Aorta (tissue), 5 donors: ENCODE results near the gene METAP1. TPM values are rescaled to one million over a fixed set of nuclear protein-coding genes. Genes with fewer than 3 reads are reported as not detected.

ENCODE experiments used
- ATAC-seq: fragments of 200-7000 bp; cut with Tn5 transposase; one replicate; pipeline ENCODE4 v1.9.1; 2022; ENCODE audit warnings: moderate library complexity; ENCODE audit not compliant: low FRiP score
- DNase-seq, 2 donors: peaks; one replicate each; pipeline ENCODE4 v3.0.0-alpha.2; 2020
- H3K27ac ChIP-seq, 2 donors: one replicate each; pipeline ENCODE4 v1.5.1; 2013; ENCODE audit warnings: low read length in 2 of 2, mild to moderate bottlenecking in 2 of 2, moderate library complexity in 2 of 2, control low read depth in 1 of 2, inconsistent platforms in 1 of 2, low read depth in 1 of 2
- H3K27me3 ChIP-seq, 2 donors: one replicate each; pipeline ENCODE4 v1.6.1; 2013; ENCODE audit warnings: control low read depth in 1 of 2, low read length in 1 of 2, mild to moderate bottlenecking in 1 of 2, moderate library complexity in 1 of 2; ENCODE audit not compliant: insufficient read depth in 2 of 2, control insufficient read depth in 1 of 2
- H3K36me3 ChIP-seq, 2 donors: one replicate each; pipeline ENCODE4 v1.6.1; 2013; ENCODE audit warnings: control low read depth in 1 of 2, low read length in 1 of 2, mild to moderate bottlenecking in 1 of 2; ENCODE audit not compliant: insufficient read depth in 2 of 2, control insufficient read depth in 1 of 2
- H3K4me1 ChIP-seq, 2 donors: one replicate each; pipeline ENCODE4 v1.6.1; 2013; ENCODE audit warnings: low read length in 2 of 2, control low read depth in 1 of 2, mild to moderate bottlenecking in 1 of 2, moderate library complexity in 1 of 2; ENCODE audit not compliant: insufficient read depth in 2 of 2, control insufficient read depth in 1 of 2
- H3K4me3 ChIP-seq, 2 donors: one replicate each; pipeline ENCODE4 v1.5.1; 2013; ENCODE audit warnings: low read length in 2 of 2, control low read depth in 1 of 2, mild to moderate bottlenecking in 1 of 2
- H3K9me3 ChIP-seq: one replicate; pipeline ENCODE4 v1.6.1; 2013; ENCODE audit warnings: mild to moderate bottlenecking, low read length; ENCODE audit not compliant: control insufficient read depth
- WGBS, 2 donors: extraction: QIAGEN DNeasy Blood & Tissue Kit; methylation state at CpG; one replicate each; pipeline ENCODE4 v1.1.7; 2013; 5-methylcytosine and 5-hydroxymethylcytosine counted together
- intact Hi-C, 2 donors: fragments of 100-400 bp; cut with DNase I; formaldehyde crosslinking; loops; one replicate each; pipeline versions ENCODE4 v1.14.2 to v1.15.0; 2022
- polyA plus RNA-seq, 2 donors: library from polyadenylated mRNA; stranded (reverse); fragments of 200-250 nt; gene quantifications; one replicate each; pipeline ENCODE4 v1.2.3, GENCODE V29; 2013
- total RNA-seq, 2 donors: library from RNA; stranded (reverse); fragmentation: NEBNext Ultra II Directional; extraction: Animal tissue kit (Norgen Biotek cat#: 25700); gene quantifications; one replicate each; pipeline ENCODE4 v1.2.1, GENCODE V29; 2021
- donor health status: healthy with polysubstance abuse.
- donor health status: Bipolar disorder and iron deficiency.
- donor health status: DM: no; HTN: no; CAD: no.
- donor health status: DM: no; HTN: no; CAD: no.
- donor health status: DM: yes; HTN: yes; CAD: no.

The METAP1 gene
- total and polyA plus RNA-seq, 4 donors = 40.2 to 61.4 (median 52.7) TPM

- DNase-seq (no peak), ATAC-seq (no peak)
- WGBS, 2 donors = 97 to 98% methylated on average over 39 of the region's 39 CpGs
- intact Hi-C loops = no loop called here
- no peaks in the 10 kb centered on the region for H3K27me3 ChIP-seq
- H3K9me3 ChIP-seq = no peaks in the 10 kb centered on the region
- H3K4me1 ChIP-seq = no peaks in the 10 kb centered on the region
- H3K27ac ChIP-seq = no peak overlapping the region
- H3K36me3 ChIP-seq = no peaks in the 10 kb centered on the region
- H3K4me3 ChIP-seq = no peak overlapping the region
These were observed 2.0 kb upstream of the METAP1 start for GRCh38 chr4:98993419-98994071.

- Histone ChIP-seq H3K9me3 (no peaks in the 10 kb centered on the region), H3K36me3 (no peaks in the 10 kb centered on the region), H3K27ac (peak overlapping the region; percentile 76 to 81), H3K27me3 (no peaks in the 10 kb centered on the region), H3K4me1 (no peaks in the 10 kb centered on the region), H3K4me3 (peak overlapping the region; percentile 12 to 56)
- DNase-seq (no peak), ATAC-seq (no peak)
- intact Hi-C loops = loop anchor here (5.0 kb wide), 5 partner anchors 52 to 468 kb away; partner anchors contain the start of gene EIF4E (in 2 of the 2)
- WGBS, 2 donors = 34 to 39% methylated on average over 17 of the region's 17 CpGs
These were observed 893 bp upstream of the METAP1 start for GRCh38 chr4:98994474-98995182.

GRCh38 chr4:98996056-98996764 lies 689 bp downstream of the METAP1 start:
- H3K9me3 ChIP-seq = no peaks in the 10 kb centered on the region

DNA sequence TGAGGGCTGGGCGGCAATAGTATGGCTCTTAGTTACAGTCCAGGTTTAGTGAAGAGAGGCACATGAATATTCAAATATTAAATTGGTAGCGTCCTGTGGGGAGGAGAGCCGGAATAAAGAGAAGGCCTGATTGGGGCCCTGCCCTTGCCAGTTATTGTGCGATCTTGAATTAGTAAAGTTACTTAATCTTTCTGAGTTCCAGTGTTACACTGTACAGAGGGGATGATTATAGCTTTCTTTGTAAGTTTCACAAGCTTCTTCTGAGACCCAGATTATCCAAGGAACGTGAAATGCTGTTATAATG lies 1.2 kb downstream of the METAP1 start:
- H3K4me3 ChIP-seq = peak overlapping the region; percentile 97 to 99
- no peaks in the 10 kb centered on the region for H3K9me3 ChIP-seq
- intact Hi-C loops = loop anchor here (5.0 kb wide), 5 partner anchors 54 to 466 kb away; partner anchors contain the start of gene EIF4E (in 2 of the 2)
- H3K4me1 ChIP-seq = no peaks in the 10 kb centered on the region
- WGBS, 2 donors = 48 to 54% methylated on average over 5 of the region's 5 CpGs
- no peaks in the 10 kb centered on the region for H3K27me3 ChIP-seq
- ATAC-seq (no peak), DNase-seq (no peak)
- peaks cover 0 to 2% of the 10 kb centered on the region in 2 donors for H3K36me3 ChIP-seq
- no peak overlapping the region for H3K27ac ChIP-seq

More at GRCh38 chr4:98996056-98996764, 689 bp downstream of the METAP1 start:
- ATAC-seq (no peak), DNase-seq (no peak)
- Histone ChIP-seq H3K27me3 (no peaks in the 10 kb centered on the region), H3K4me3 (peak overlapping the region; percentile 97 to 99), H3K4me1 (no peaks in the 10 kb centered on the region), H3K36me3 (peaks cover 0 to 2% of the 10 kb centered on the region in 2 donors), H3K27ac (peak overlapping the region in 1 of 2 donors; percentile 35)
- intact Hi-C loops = loop anchor here (5.0 kb wide), 5 partner anchors 54 to 466 kb away; partner anchors contain the start of gene EIF4E (in 2 of the 2)
- 0 to 1% methylated on average over 52 to 57 of the region's 57 CpGs for WGBS, 2 donors

DNA sequence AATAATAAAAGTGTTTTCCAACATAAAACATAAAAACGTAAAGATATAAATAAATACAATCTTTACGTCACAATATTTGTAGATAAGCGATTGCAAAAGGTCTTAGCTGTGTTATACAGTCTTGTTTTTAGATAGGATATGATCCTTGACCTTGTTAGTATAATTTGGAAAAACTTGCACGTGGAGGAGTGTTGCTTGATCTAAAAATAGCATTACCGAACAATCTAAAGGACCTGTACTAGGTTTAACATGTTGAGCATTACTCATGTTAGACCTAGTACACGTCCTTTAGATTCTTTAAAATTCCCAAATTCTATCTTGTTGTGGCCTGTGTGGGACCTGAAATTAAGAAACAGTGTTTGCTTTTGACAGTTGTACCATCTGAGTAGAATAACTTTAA lies 1.6 kb downstream of the METAP1 start:
- H3K9me3 ChIP-seq = no peaks in the 10 kb centered on the region
- DNase-seq (no peak), ATAC-seq (no peak)
- no peaks in the 10 kb centered on the region for H3K4me1 ChIP-seq
- H3K27ac ChIP-seq = no peak overlapping the region
- no peaks in the 10 kb centered on the region for H3K27me3 ChIP-seq
- H3K36me3 ChIP-seq = peaks cover 0 to 2% of the 10 kb centered on the region in 2 donors
- H3K4me3 ChIP-seq = no peak overlapping the region
- intact Hi-C loops = loop anchor here (5.0 kb wide), 5 partner anchors 55 to 465 kb away; partner anchors contain the start of gene EIF4E (in 2 of the 2)
- WGBS, 2 donors = 51 to 55% methylated on average over 6 of the region's 6 CpGs

DNA sequence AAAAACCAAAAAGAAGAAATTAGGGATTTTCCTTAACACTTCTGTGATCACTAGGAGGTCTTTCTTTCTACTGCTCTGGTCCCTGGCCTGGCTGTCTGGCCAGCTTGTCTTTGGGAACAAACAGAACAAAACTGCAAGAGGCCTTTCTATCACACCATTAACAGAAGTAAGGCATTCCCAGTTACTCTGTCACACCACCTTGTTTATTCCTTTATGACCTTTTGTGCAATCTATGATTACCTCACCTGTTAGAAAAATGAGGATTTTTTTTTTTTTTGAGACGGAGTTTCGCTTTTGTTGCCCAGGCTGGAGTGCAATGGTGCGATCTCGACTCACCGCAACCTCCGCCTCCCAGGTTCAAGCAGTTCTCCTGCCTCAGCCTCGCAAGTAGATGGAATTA lies 3.0 kb downstream of the METAP1 start:
- Histone ChIP-seq H3K27me3 (no peaks in the 10 kb centered on the region), H3K27ac (no peak overlapping the region), H3K36me3 (peaks cover 0 to 2% of the 10 kb centered on the region in 2 donors), H3K4me1 (no peaks in the 10 kb centered on the region), H3K9me3 (no peaks in the 10 kb centered on the region), H3K4me3 (no peak overlapping the region)
- intact Hi-C loops = loop anchor here (5.0 kb wide), 5 partner anchors 56 to 464 kb away; partner anchors contain the start of gene EIF4E (in 2 of the 2)
- ATAC-seq = no peak
- 95 to 99% methylated on average over 7 of the region's 7 CpGs for WGBS, 2 donors
- no peak for DNase-seq

DNA sequence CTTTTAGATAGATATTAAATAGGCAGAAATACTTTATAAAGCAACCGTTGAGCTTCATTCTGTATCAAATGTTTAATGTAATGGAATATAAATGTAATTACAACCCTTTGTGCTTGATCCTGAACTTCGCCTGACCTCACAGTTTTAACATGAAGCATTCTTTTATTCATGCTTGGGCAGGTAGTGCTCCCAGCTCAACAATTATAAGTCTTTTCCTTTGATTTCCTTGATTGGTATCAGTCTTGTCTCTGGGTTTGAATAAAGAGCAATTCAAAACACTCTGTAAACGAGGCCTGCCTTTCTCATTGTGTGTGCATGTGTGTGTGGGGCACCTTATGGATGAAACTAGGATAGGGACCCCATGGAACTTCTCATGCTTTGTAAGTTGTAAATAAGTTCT lies 6.8 kb downstream of the METAP1 start:
- Histone ChIP-seq H3K36me3 (peaks cover 0 to 2% of the 10 kb centered on the region in 2 donors), H3K27ac (no peak overlapping the region), H3K27me3 (no peaks in the 10 kb centered on the region), H3K9me3 (no peaks in the 10 kb centered on the region), H3K4me1 (no peaks in the 10 kb centered on the region), H3K4me3 (no peak overlapping the region)
- DNase-seq = no peak
- 77 to 79% methylated on average over 3 of the region's 3 CpGs for WGBS, 2 donors
- intact Hi-C loops = no loop called here
- ATAC-seq = no peak

- DNase-seq (no peak), ATAC-seq (no peak)
- Histone ChIP-seq H3K27ac (no peak overlapping the region), H3K27me3 (no peaks in the 10 kb centered on the region), H3K9me3 (no peaks in the 10 kb centered on the region), H3K36me3 (no peaks in the 10 kb centered on the region), H3K4me3 (no peak overlapping the region), H3K4me1 (peaks cover 0 to 2% of the 10 kb centered on the region in 2 donors)
- WGBS, 2 donors = 88% methylated on average over 2 of the region's 2 CpGs
- intact Hi-C loops = no loop called here
These were observed 12.5 kb downstream of the METAP1 start for GRCh38 chr4:99008051-99008450.
